ENCODE data around the gene PLAAT3.
"Not testable (repeated sequence)": the region's sequence is repeated elsewhere in the genome, so short reads cannot be mapped to it uniquely, and the experiment has no call there.

PLAAT3 gene

DNA sequence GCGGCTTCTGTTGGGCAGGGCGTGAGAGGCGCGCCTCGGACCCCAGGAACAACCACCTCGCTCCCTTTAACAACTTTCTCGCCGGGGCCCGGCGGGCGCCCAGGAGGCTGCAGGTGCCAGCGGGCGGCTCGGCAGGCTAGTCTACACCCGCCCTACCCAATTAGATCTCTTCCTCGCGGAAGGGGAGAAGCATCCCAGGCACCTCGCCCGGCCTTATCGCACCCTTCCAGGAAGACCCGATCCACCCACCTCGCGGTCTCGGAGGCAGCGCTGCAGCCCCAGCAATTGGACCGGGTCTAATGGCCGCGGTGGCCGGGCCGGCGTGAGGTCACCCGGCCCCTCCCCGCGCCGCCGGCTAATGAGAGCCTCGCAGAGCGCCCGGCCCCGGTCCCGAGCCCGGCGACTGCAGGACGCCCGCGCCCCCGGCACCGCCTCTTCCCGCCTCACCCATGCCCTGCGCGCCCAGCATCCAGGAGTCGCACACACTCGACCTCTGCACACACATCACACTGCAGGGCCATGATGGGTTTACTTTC lies at the start of gene PLAAT3:
PLAAT3 (minus strand) TSS at position 298 of the 536 bp plus-strand sequence. CDS start 419 bp downstream, outside the sequence.
- DNase-seq, result no peak

DNA sequence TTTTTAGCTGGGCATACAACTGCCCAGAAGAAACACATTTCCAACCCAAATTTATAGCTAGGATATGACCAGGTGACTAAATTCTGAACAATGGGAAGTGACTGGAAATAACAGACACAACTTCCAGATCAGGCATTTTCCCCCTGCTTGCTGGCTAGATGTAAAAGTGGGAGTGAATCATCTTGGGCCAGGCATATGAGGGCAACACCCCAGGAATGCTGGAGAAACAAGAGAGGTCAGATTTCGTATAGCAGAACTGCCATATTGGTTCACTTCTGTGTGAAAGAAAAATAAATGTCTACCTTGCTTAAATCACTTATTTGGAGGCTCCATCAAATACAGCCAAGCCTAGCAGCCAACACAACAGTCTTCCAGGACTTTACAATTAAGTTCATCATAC lies 49.6 kb upstream of the PLAAT3 start:
- DNase-seq, result no peak

DNA sequence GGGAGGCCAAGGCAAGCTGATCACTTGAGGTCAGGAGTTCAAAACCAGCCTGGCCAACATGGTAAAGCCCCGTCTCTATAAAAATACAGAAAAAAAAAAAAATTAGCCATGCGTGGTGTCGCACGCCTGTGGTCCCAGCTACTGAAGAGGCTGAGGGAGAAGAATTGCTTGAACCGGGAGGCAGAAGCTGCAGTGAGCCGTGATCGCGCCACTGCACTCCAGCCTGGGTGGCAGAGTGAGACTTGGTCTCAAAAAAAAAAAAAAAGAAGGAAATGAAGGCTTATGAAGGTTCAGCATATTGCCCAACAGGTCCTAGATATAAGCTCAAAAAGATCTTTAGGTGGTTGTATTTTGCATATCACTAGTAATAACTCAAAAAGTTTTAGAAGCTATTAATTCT lies 46.7 kb upstream of the PLAAT3 start:
- no peak for DNase-seq

DNA sequence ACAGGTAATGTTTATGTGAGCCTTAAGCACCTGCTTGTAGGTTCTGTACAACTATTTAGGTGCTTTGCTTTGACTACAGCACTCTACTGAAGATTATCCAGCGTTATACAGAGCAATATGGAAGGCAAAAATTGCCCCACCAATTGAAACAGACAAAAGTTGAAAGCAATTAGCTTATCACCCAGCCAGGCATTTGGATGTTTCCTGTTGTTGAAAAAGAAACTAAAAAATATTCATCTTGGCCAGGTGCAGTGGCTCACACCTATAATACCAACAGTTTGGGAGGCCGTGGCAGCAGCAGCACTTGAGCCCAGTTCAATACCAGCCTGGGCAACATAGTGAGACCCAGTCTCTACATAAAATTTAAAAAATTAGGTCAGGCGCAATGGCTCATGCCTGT lies 38.4 kb upstream of the PLAAT3 start:
- no peak for DNase-seq

DNA sequence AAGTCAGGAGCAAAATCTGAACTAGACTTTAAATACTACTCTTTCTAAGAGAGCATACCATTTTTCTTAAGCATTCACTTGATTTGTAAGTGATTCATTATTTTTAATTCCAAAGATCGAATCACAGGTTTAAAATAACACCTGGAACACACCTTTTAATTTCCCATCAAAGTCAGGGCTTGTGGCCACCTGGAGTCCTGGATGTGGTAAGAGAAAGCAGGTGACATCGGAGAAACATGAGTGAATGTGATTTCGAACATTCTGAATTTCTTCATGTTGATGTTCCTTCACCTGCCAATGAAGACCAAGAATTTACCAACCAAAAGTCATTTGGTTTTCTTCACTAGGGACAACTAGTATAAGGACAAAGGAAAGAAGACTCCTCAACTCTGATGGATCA lies 29.0 kb upstream of the PLAAT3 start:
- no peak for DNase-seq

DNA sequence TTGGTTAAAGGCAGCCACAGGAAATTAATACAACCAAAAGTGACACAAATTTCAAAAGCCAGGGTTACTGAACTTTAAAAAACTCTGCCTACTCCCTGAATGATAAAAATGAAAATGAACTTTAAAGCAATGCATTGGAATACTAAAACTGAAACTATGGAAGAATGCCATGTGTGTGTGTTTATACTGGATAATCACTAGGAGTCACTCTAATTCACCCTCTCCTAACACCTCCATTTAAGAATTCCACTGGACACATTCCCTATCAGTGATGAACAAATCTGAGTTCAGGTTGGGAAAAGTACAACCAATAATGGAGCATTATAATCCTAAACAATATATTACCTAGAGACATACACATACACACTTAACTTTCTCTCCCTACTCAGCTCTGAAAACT lies 27.5 kb upstream of the PLAAT3 start:
- DNase-seq, result no peak

DNA sequence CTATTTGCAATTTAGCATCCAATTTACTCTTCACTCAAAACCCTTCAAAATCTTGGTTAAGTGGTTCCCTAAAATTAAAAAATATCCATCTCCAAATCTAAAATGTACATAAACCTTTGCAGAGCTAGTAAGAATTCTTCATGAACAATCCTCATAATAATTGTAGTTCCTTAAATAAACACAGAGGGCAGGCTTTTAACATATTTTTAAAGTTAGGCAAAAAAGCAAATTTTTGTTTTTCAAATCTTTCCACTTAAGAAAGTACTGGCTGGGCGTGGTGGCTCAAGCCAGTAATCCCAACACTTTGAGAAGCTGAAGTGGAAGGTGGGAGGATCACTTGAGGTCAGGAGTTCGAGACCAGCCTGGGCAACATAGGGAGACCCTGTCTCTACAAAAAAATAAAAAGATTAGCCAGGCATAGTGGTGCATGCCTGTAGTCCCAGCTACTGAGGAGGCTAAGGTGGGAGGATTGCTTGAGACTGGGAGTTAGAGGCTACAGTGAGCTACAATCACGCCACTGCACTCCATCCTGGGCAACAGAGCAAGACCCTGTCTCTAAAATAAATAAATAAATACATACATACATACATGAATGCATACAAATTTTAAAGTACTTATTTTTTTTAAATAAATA lies 25.1 kb upstream of the PLAAT3 start:
- DNase-seq, result no peak

DNA sequence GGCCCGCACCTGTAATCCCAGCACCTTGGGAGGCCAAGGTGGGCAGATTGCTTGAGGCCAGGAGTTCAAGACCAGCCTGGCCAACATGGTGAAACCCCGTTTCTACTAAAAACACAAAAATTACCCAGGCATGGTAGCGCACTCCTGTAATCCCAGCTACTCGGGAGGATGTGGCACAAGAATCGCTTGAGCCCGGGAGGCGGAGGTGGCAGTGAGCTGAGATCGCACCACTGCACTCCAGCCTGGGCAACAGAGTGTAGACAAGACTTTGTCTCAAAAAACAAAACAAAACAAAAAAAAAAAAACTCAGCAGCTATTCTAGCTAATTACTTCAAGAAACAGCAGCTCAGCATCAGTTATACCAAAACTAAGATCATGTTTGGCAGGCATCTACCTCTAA lies 24.2 kb upstream of the PLAAT3 start:
- DNase-seq, result not testable (repeated sequence)

DNA sequence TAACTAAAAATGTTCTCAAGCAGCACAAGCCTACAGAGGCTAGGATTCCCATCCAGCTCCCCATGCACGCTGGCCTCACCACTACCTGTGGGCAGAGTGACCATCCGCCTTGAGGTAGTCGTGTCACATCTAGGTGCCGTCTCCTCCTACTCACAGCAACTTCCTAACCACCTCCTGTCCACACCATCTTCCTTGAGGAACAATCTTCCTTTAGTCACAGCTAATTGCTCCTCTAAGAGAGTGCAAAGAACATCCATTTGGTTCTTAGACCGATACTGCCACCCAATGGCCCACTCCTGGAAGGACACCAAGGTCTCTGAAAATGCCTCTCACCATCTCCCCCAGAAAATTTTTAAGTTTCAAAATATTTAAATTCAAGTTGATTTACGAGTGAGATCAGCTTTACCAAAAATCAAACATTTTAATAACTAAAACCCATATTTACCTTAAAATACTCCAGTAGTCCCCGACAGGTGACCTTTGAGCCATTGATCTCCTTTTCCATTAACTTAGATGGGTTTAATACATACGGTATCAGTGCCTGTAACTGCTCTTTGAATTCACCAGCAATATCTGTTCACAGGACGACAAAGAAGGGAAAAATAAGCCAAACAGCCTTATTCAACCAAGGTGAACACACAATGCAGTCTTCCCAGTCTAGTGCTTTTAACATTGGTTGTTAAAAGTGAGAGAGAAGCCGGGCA lies 21.7 kb upstream of the PLAAT3 start:
- DNase-seq, result no peak

DNA sequence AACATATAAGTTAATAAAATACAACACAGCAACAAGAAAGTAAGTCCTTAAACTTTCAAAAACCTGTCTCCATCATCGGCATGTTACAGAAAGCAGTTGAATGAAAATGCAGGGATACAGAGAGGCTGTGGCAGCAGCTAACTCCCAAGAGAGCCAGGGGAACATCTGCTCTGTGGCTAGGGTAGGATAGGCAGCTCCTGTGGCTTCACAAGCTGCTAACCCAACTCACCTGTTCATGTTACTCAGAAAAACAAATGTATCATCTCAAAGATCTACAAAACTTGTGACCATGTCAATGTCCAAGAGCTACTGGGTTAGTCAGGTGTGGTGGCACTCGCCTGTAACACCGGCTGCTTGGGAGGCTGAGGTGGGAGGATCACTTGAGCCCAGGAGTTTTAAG lies 15.2 kb upstream of the PLAAT3 start:
- no peak for DNase-seq

DNA sequence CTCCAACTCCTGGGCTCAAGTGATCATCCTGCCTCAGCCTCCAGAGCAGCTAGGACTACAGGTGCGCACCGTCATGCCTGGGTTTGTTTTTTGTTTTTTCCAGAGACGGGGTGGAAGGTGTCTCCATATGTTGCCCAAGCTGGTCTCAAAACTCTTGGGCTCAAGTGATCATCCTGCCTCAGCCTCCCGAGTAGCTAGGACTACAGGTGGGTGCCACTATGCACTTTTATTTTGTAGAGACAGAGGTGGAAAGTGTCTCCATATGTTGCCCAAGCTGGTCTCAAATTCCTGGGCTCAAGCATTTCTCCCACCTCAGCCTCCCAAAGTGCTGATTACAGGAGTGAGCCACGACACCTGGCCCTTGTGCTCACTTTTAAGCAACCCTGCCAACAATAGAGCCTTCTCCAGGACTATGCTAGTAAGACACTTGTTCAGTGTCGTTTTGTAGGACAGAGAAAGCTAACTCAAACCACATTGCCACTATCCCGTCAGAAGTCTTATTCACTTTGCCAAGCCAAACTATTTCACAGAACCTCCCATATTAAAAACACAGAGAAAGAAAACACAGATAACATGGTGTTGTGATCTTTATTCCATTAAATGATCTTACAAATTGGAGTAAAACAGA lies 9.4 kb upstream of the PLAAT3 start:
- DNase-seq, result no peak

DNA sequence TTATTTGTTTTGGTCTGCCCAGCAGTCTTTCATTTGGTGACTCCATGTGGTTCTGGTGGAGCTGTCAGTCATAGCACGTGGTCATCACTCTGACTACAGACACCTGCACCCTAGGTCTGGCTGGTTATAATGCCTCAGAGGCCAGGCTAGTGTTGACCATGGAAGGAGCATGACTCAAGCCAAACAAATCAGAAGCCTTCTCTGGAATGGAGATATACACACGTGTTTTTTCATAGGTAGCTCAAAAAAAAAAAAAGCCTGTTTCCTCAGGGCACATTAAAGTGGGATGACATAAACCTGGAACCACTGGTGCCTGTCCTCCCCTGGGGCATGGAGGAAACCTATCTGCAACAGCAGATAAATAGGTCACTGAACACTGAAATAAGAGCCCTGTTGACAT lies 8.1 kb upstream of the PLAAT3 start:
- DNase-seq, result no peak

DNA sequence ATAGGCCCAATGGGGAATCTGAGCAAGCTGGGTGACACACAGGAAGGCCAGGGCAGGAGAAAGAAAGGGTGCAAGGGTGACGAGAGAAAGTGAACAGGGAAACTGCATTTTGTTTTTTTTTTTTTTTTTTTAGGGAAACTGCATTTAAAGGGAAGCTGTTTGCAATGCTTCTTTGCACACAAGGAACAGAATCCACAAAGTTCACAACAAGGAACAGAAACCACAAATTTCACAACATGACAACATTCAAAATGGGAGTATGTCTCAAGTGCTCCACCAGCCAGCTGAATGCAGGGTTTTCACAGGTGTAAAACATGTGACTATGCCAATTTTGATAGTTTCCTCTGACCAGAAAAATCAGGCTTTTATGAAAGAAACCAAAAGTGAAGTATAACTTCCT lies 6.8 kb upstream of the PLAAT3 start:
- no peak for DNase-seq

DNA sequence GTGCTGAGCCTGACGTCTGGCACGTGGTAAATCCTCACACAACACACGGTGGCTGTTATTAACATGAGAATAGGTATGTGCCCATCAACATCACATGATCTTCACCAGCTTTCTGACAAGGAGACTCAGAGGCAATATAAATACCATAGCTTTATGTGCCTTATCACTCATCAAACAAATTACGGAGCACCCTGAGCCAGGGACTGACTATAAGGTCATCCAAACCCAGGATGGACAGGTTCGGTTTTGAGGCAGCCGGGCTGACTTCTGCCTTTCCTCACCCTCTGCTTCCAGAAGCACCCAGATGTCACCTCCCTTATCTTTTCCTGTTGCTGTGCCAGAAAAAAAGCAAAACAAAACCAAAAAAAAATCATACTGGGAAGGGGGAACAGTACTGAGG lies 5.7 kb upstream of the PLAAT3 start:
- no peak for DNase-seq

DNA sequence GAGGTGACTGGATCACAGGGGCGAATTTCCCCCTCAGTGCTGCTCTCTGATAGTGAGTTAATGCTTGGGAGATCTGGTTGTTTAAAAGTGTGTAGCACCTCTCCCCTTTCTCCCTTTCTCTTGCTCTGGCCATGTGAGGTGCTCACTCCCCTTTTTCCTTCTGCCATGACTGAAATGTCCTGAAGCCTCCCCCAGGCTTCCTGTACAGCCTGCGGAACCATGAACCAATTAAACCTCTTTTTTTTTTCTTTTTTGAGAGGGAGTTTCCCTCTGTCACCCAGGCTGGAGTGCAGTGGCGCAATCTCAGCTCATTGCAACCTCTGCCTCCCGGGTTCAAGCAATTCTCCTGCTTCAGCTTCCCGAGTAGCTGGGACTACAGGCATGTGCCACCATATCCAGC lies 3.5 kb upstream of the PLAAT3 start:
- DNase-seq, result not testable (repeated sequence)

DNA sequence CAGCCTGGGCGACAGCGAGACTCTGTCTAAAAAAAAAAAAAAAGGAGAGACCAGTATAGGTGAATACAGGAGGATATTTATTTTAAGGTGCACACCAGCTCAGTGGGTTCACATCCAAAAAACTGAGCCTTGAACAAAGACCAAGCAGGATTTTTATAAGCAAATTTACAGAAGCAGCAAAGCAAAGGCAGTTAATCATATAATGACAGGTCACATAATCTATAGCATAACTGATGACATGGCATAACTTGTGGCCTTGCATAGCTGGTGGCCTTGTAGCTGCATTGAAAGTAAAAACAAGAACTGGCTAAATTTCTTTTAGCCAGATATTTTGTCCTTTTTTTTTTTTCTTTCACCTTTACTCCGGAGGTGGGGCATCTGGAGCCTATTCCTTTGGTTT lies 2.7 kb upstream of the PLAAT3 start:
- no peak for DNase-seq

DNA sequence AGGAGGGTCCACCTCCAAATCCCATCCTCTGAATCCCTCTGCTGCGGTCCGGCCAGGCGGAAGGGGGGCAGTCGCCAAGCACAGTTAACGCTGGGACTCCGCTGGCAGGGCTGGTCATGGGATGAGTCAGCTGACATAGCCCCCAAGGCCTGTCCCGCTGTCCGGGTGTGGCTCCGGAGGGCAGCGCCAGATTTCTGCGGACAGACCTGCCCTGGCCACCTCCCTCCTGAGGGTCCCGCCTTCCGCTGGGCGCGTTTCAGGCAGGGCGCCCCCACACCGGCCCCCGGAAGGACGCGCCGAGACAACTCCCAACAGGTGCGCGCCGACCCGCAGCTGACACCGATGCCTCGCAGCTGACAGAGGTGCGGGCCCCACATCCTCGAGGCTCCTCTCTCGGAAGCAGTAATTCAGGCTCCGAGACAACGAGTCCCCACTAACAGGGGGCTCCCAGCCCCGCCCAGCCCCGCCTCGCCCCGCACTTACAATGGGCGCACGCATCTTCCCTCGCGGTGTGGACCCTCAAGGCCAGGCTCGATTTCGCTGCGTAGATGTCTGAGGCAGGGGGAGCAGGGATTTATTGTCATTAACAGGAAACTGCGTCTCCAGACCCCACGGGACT lies 607 bp downstream of the PLAAT3 start:
- no peak for DNase-seq

DNA sequence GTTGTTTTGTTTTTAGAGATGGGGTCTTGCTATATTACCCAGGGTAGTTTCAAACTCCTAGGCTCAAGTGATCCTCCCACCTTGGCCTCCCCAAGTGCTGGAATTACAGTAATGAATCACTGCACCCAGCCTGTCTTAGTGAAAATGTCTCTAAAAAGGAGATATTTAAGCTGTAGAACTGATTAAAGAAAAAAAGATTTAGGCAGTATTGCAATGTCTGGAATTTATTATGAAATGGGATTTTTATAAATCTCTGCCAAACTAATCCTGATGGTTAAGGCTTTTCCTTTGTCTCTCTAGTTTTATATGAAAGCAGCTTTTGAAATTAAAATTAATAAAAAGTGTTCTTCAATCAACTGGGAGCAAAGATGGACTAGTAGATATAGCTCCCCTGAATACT lies 2.1 kb downstream of the PLAAT3 start:
- no peak for DNase-seq

DNA sequence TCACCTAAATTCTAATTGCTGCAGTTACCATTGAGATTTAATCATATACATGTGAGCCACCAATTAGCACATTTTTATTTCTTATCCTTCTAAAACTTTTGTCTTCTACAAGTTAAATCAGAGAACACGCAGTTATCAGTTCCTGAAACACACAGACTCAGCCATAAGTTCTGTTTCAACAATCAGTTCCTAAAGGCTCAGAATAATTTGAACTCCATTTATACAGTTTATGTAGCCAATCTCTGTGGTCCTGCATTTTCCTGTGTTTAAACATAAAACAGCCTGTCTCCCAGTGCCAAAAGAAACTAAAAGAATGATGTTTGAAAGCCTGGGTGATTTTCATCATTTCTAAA lies 2.9 kb downstream of the PLAAT3 start:
- DNase-seq, result no peak

DNA sequence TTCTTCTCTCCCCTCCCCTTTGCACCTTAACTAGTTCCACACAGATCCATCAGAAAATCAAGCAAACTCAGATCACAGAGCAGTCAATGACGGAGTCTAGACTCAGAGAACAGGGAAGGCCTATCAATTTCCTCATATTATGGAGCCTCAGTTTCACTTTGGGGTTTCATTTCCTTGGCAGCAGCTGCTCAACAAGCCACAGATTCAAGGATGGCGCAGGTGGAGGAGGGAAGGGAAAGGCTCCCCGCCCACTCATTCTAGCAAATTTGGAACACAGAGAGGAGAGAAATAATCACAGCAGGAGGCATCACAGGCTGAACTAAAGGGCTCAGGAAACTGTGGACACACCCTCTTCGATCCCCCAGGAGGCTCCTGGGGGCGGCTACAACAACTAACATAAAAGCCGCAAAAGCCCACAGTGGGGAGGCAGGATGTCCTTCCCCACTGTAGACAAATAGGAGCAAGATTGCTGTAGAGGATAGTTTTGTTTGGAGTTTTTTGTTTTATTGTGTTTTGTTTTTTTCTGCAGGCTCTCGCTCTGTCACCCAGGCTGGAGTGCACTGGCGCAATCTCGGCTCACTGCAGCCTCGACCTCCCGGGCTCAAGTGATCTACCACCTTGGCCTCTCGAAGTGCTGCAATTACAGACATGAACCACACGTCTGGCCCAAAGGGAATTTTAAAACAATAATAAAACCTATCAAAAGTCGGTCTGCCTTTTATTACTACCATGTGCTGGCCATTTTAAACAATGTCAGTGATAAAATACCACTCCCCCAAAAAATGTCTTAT lies 3.4 kb downstream of the PLAAT3 start:
- no peak for DNase-seq

DNA sequence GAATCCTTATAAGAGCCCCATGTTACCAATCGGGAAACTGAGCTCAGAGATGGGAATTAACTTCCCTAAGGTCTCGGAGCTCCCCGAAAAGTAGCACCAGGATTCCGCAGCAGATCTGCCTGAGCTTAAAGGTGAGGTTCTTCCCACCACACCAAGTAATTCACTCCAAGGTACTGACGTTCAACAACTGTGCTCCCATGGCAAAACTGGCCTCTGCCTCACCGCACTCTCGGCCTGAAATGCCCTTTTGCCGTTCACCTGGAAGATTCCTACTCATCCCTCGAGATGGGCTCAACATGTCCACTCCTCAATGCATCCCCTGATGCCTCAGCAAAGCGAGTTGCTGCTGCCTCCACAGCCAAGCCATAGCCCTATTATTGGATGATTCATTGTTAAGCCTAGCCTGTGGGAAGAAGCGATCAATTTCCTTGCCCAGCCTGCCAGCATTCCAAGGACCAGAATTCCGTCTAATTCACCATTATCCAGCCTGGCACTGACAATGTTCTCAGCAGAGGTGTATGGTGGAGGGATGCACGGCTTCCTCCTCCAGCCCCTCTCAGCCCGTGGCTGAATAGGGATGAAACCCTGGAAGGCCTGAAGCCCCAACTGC lies 4.2 kb downstream of the PLAAT3 start:
- no peak for DNase-seq

DNA sequence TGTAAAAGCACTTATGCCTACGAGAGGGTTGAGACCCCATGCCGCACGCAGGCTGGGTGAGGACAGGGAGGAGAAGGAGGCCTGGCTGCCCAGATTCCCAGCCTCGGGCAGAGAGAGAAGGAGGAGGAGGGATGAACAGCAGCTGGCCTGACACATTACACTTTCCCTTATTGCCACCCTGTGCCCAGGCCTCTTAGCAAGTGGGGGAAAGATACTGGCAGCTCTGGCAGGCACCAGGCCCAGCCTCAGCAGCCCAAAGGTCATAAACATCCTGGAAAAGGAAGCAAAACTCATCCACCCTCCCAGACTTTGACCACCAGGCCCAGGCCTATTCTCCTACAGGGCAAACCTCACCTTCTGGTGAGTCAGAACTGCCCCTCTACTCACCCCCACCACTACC lies 4.7 kb downstream of the PLAAT3 start:
- DNase-seq, result no peak

All from NCI-H446 treated with DMSO at 0.1 percent for 48 hours (cell line).